Measurements from ENCODE around the gene EPN3.

EPN3 gene

GRCh38 chr17:50523208-50523607, 9.3 kb upstream of the EPN3 start:
- H3K23ac ChIP-seq (ENCODE audit: low read length in 2 of 2): no peak overlapping the region
- no peaks in the 10 kb centered on the region for H3K36me3 ChIP-seq (ENCODE audit: control insufficient read depth in 1 of 2, insufficient read depth in 2 of 2, low read depth in 1 of 2, low read length in 2 of 2)
- H2BK120ac ChIP-seq (ENCODE audit: low read depth, low read length): no peak overlapping the region
- H2BK15ac ChIP-seq (ENCODE audit: low read depth, poor library complexity, severe bottlenecking): no peak overlapping the region
- H2AFZ ChIP-seq (ENCODE audit: low read depth, low read length): no peak overlapping the region
- H3K79me1 ChIP-seq (replicated peaks; ENCODE audit: low read length, poor library complexity, severe bottlenecking): no peaks in the 10 kb centered on the region
- no peak overlapping the region for H3K4me2 ChIP-seq (ENCODE audit: low read length, poor library complexity, severe bottlenecking)
- DNase-seq: no peak
- H3K4ac ChIP-seq (ENCODE audit: low read depth in 1 of 2, low read length in 2 of 2): no peak overlapping the region
- no peak overlapping the region for H2AK5ac ChIP-seq (ENCODE audit: low read length, severe bottlenecking)
- no peak overlapping the region for H4K8ac ChIP-seq (ENCODE audit: low read length)
- no peak overlapping the region for H3K27ac ChIP-seq (ENCODE audit: low read length, poor library complexity, severe bottlenecking)
- no peak overlapping the region for H3K14ac ChIP-seq (ENCODE audit: low read length in 2 of 2)
- H3K9me3 ChIP-seq (ENCODE audit: control insufficient read depth, low read length): no peaks in the 10 kb centered on the region
- H2BK5ac ChIP-seq (ENCODE audit: low read depth, low read length, poor library complexity, severe bottlenecking): no peak overlapping the region
- H3K4me3 ChIP-seq (ENCODE audit: insufficient read depth in 1 of 2, low read depth in 1 of 2, low read length in 2 of 2): no peak overlapping the region
- no peak overlapping the region for H3K18ac ChIP-seq (ENCODE audit: low read depth in 1 of 2, low read length in 2 of 2)
- no peak overlapping the region for H3K9ac ChIP-seq (ENCODE audit: low read length)
- peaks cover 0 to 20% of the 10 kb centered on the region in 2 experiments for H3K27me3 ChIP-seq (ENCODE audit: control insufficient read depth in 1 of 2, insufficient read depth in 1 of 2, low read length in 2 of 2)
- H3K4me1 ChIP-seq (ENCODE audit: control insufficient read depth, insufficient read depth, low read depth, low read length): peaks cover 12% of the 10 kb centered on the region
- H4K91ac ChIP-seq (ENCODE audit: low read length): no peak overlapping the region
- WGBS: 78% methylated on average over 2 of the region's 2 CpGs
- no peak overlapping the region for H2BK12ac ChIP-seq (ENCODE audit: low read length in 2 of 2)

- DNase-seq: no peak
- H3K14ac ChIP-seq (ENCODE audit: low read length in 2 of 2): no peak overlapping the region
- no peak overlapping the region for H4K91ac ChIP-seq (ENCODE audit: low read length)
- no peak overlapping the region for H3K4me2 ChIP-seq (ENCODE audit: low read length, poor library complexity, severe bottlenecking)
- no peak overlapping the region for H2BK120ac ChIP-seq (ENCODE audit: low read depth, low read length)
- no peaks in the 10 kb centered on the region for H3K9me3 ChIP-seq (ENCODE audit: control insufficient read depth, low read length)
- H3K4me3 ChIP-seq (ENCODE audit: insufficient read depth in 1 of 2, low read depth in 1 of 2, low read length in 2 of 2): peak overlapping the region in 1 of 2 experiments; percentile 14
- no peak overlapping the region for H2AK5ac ChIP-seq (ENCODE audit: low read length, severe bottlenecking)
- H3K18ac ChIP-seq (ENCODE audit: low read depth in 1 of 2, low read length in 2 of 2): no peak overlapping the region
- H3K79me1 ChIP-seq (replicated peaks; ENCODE audit: low read length, poor library complexity, severe bottlenecking): no peaks in the 10 kb centered on the region
- H2BK12ac ChIP-seq (ENCODE audit: low read length in 2 of 2): no peak overlapping the region
- peaks cover 6 to 32% of the 10 kb centered on the region in 2 experiments for H3K27me3 ChIP-seq (ENCODE audit: control insufficient read depth in 1 of 2, insufficient read depth in 1 of 2, low read length in 2 of 2)
- peaks cover 10% of the 10 kb centered on the region for H3K4me1 ChIP-seq (ENCODE audit: control insufficient read depth, insufficient read depth, low read depth, low read length)
- no peak overlapping the region for H4K8ac ChIP-seq (ENCODE audit: low read length)
- no peak overlapping the region for H2BK5ac ChIP-seq (ENCODE audit: low read depth, low read length, poor library complexity, severe bottlenecking)
- H3K4ac ChIP-seq (ENCODE audit: low read depth in 1 of 2, low read length in 2 of 2): no peak overlapping the region
- H3K9ac ChIP-seq (ENCODE audit: low read length): no peak overlapping the region
- no peak overlapping the region for H2BK15ac ChIP-seq (ENCODE audit: low read depth, poor library complexity, severe bottlenecking)
- H2AFZ ChIP-seq (ENCODE audit: low read depth, low read length): no peak overlapping the region
- H3K27ac ChIP-seq (ENCODE audit: low read length, poor library complexity, severe bottlenecking): no peak overlapping the region
- 96% methylated on average over 18 of the region's 18 CpGs for WGBS
- H3K36me3 ChIP-seq (ENCODE audit: control insufficient read depth in 1 of 2, insufficient read depth in 2 of 2, low read depth in 1 of 2, low read length in 2 of 2): no peaks in the 10 kb centered on the region
- H3K23ac ChIP-seq (ENCODE audit: low read length in 2 of 2): no peak overlapping the region
Measured at GRCh38 chr17:50524838-50525237, 7.7 kb upstream of the EPN3 start.

- Histone ChIP-seq H4K8ac (ENCODE audit: low read length) (no peak overlapping the region), H2AK5ac (ENCODE audit: low read length, severe bottlenecking) (no peak overlapping the region), H3K27ac (ENCODE audit: low read length, poor library complexity, severe bottlenecking) (no peak overlapping the region), H3K9ac (ENCODE audit: low read length) (no peak overlapping the region), H3K4me3 (ENCODE audit: insufficient read depth in 1 of 2, low read depth in 1 of 2, low read length in 2 of 2) (no peak overlapping the region), H3K23ac (ENCODE audit: low read length in 2 of 2) (no peak overlapping the region), H3K4me1 (ENCODE audit: control insufficient read depth, insufficient read depth, low read depth, low read length) (peaks cover 12% of the 10 kb centered on the region), H3K79me1 (replicated peaks; ENCODE audit: low read length, poor library complexity, severe bottlenecking) (no peaks in the 10 kb centered on the region), H3K14ac (ENCODE audit: low read length in 2 of 2) (no peak overlapping the region), H3K36me3 (ENCODE audit: control insufficient read depth in 1 of 2, insufficient read depth in 2 of 2, low read depth in 1 of 2, low read length in 2 of 2) (no peaks in the 10 kb centered on the region), H3K27me3 (ENCODE audit: control insufficient read depth in 1 of 2, insufficient read depth in 1 of 2, low read length in 2 of 2) (peaks cover 19 to 54% of the 10 kb centered on the region in 2 experiments), H2BK12ac (ENCODE audit: low read length in 2 of 2) (no peak overlapping the region), H3K4me2 (ENCODE audit: low read length, poor library complexity, severe bottlenecking) (no peak overlapping the region), H2AFZ (ENCODE audit: low read depth, low read length) (no peak overlapping the region), H4K91ac (ENCODE audit: low read length) (no peak overlapping the region), H2BK15ac (ENCODE audit: low read depth, poor library complexity, severe bottlenecking) (no peak overlapping the region), H3K9me3 (ENCODE audit: control insufficient read depth, low read length) (no peaks in the 10 kb centered on the region), H3K4ac (ENCODE audit: low read depth in 1 of 2, low read length in 2 of 2) (no peak overlapping the region), H2BK5ac (ENCODE audit: low read depth, low read length, poor library complexity, severe bottlenecking) (no peak overlapping the region), H3K18ac (ENCODE audit: low read depth in 1 of 2, low read length in 2 of 2) (no peak overlapping the region), H2BK120ac (ENCODE audit: low read depth, low read length) (no peak overlapping the region)
- no peak for DNase-seq
- WGBS: 60% methylated on average over 2 of the region's 5 CpGs
Measured at GRCh38 chr17:50527155-50527762, 5.3 kb upstream of the EPN3 start.

- no peaks in the 10 kb centered on the region for H3K9me3 ChIP-seq (ENCODE audit: control insufficient read depth, low read length)
- H3K79me1 ChIP-seq (replicated peaks; ENCODE audit: low read length, poor library complexity, severe bottlenecking): no peaks in the 10 kb centered on the region
- 67% methylated on average over 4 of the region's 4 CpGs for WGBS
- H3K23ac ChIP-seq (ENCODE audit: low read length in 2 of 2): no peak overlapping the region
- no peak overlapping the region for H2AFZ ChIP-seq (ENCODE audit: low read depth, low read length)
- H3K27ac ChIP-seq (ENCODE audit: low read length, poor library complexity, severe bottlenecking): no peak overlapping the region
- no peak overlapping the region for H3K4ac ChIP-seq (ENCODE audit: low read depth in 1 of 2, low read length in 2 of 2)
- H4K8ac ChIP-seq (ENCODE audit: low read length): no peak overlapping the region
- DNase-seq: no peak
- no peak overlapping the region for H3K9ac ChIP-seq (ENCODE audit: low read length)
- no peak overlapping the region for H2BK15ac ChIP-seq (ENCODE audit: low read depth, poor library complexity, severe bottlenecking)
- no peak overlapping the region for H3K4me3 ChIP-seq (ENCODE audit: insufficient read depth in 1 of 2, low read depth in 1 of 2, low read length in 2 of 2)
- no peak overlapping the region for H3K14ac ChIP-seq (ENCODE audit: low read length in 2 of 2)
- H2AK5ac ChIP-seq (ENCODE audit: low read length, severe bottlenecking): no peak overlapping the region
- no peak overlapping the region for H4K91ac ChIP-seq (ENCODE audit: low read length)
- no peak overlapping the region for H3K18ac ChIP-seq (ENCODE audit: low read depth in 1 of 2, low read length in 2 of 2)
- H2BK120ac ChIP-seq (ENCODE audit: low read depth, low read length): no peak overlapping the region
- H2BK12ac ChIP-seq (ENCODE audit: low read length in 2 of 2): no peak overlapping the region
- no peak overlapping the region for H2BK5ac ChIP-seq (ENCODE audit: low read depth, low read length, poor library complexity, severe bottlenecking)
- no peak overlapping the region for H3K4me2 ChIP-seq (ENCODE audit: low read length, poor library complexity, severe bottlenecking)
- H3K36me3 ChIP-seq (ENCODE audit: control insufficient read depth in 1 of 2, insufficient read depth in 2 of 2, low read depth in 1 of 2, low read length in 2 of 2): no peaks in the 10 kb centered on the region
- peaks cover 19% of the 10 kb centered on the region for H3K4me1 ChIP-seq (ENCODE audit: control insufficient read depth, insufficient read depth, low read depth, low read length)
- peaks cover 27 to 62% of the 10 kb centered on the region in 2 experiments for H3K27me3 ChIP-seq (ENCODE audit: control insufficient read depth in 1 of 2, insufficient read depth in 1 of 2, low read length in 2 of 2)
Measured at GRCh38 chr17:50527949-50528474, 4.5 kb upstream of the EPN3 start.

Measured in mesenchymal stem cell (in vitro differentiated cells and primary cell).